PC-3 (cell line): ENCODE data around the gene ULBP1. TPM values are rescaled to one million over a fixed set of nuclear protein-coding genes. Genes with fewer than 3 reads are reported as not detected.

Experiments used
- ATAC-seq: fragments of 200-7000 bp; cut with Tn5 transposase; 2 replicates; pipeline ENCODE4 v1.9.1; 2020; ENCODE audit warnings: mild to moderate bottlenecking, moderate library complexity
- BruUV-seq: library from RNA; stranded (reverse); fragments of 400-500 nt; replicated peaks from 2 replicates; lab custom pipeline; 2021; lab: Mats Ljungman, UMichigan
- CTCF ChIA-PET: fragments of 300-600 bp; sonication (Branson Sonifier 250); formaldehyde crosslinking; loops from one replicate; lab custom pipeline; 2022; ENCODE audit warnings: antibody characterized with exemption; lab: Charles Lee
- POLR2A ChIA-PET: fragments of 300-600 bp; sonication (Branson Sonifier 250); formaldehyde crosslinking; loops from one replicate; lab custom pipeline; 2022; ENCODE audit warnings: antibody characterized with exemption; ENCODE audit not compliant: unreplicated experiment; lab: Charles Lee
- DNase-seq: peaks from one replicate; pipeline ENCODE4 v3.0.0-alpha.2; 2015
- H2AFZ ChIP-seq: fragments of 300-600 bp; sonication (generic); 2 replicates; pipeline ENCODE4 v1.6.0; 2016; ENCODE audit warnings: antibody characterized with exemption, low read length
- H3F3A ChIP-seq: fragments of 300-600 bp; sonication (generic); one replicate; pipeline ENCODE4 v1.6.0; 2017; ENCODE audit warnings: antibody characterized with exemption, low read length, control low read depth, mild to moderate bottlenecking; ENCODE audit not compliant: unreplicated experiment
- H3K27ac ChIP-seq: fragments of 300-600 bp; sonication (generic); 2 replicates; pipeline ENCODE4 v1.5.1; 2016; ENCODE audit warnings: mild to moderate bottlenecking, low read length
- H3K27me3 ChIP-seq: fragments of 300-600 bp; sonication (generic); 2 replicates; pipeline ENCODE4 v1.6.1; 2016; ENCODE audit warnings: low read length, mixed read lengths
- H3K36me3 ChIP-seq: fragments of 300-600 bp; sonication (generic); 2 replicates; pipeline ENCODE4 v1.6.1; 2016; ENCODE audit warnings: low read depth, mixed run types, low read length, mixed read lengths
- H3K4me1 ChIP-seq: fragments of 300-600 bp; sonication (generic); 2 replicates; pipeline ENCODE4 v1.5.1; 2016; ENCODE audit warnings: low read length; ENCODE audit not compliant: insufficient read depth
- H3K4me2 ChIP-seq: fragments of 300-600 bp; sonication (generic); 2 replicates; pipeline ENCODE4 v1.6.0; 2016; ENCODE audit warnings: low read length
- H3K4me3 ChIP-seq: fragments of 300-600 bp; sonication (generic); 2 replicates; pipeline ENCODE4 v1.5.1; 2016; ENCODE audit warnings: mild to moderate bottlenecking, low read length, mixed read lengths
- H3K79me2 ChIP-seq: fragments of 300-600 bp; sonication (generic); 2 replicates; pipeline ENCODE4 v1.6.1; 2017; ENCODE audit warnings: low read length, mixed read lengths
- H3K9ac ChIP-seq: fragments of 300-600 bp; sonication (generic); 2 replicates; pipeline ENCODE4 v1.6.0; 2016; ENCODE audit warnings: mild to moderate bottlenecking, low read length
- H3K9me2 ChIP-seq: fragments of 300-600 bp; sonication (generic); replicated peaks from 2 replicates; pipeline ENCODE4 v1.6.1; 2016; ENCODE audit warnings: mixed run types, low read length, mixed read lengths
- H3K9me3 ChIP-seq: fragments of 300-600 bp; sonication (generic); 2 replicates; pipeline ENCODE4 v1.6.1; 2016; ENCODE audit warnings: low read length, mixed read lengths
- H4K20me1 ChIP-seq: fragments of 300-600 bp; sonication (generic); 2 replicates; pipeline ENCODE4 v1.6.1; 2016; ENCODE audit warnings: low read length, mixed read lengths
- EZH2 ChIP-seq: fragments of 300-600 bp; sonication (generic); IDR thresholded peaks from one replicate; pipeline ENCODE4 v1.6.1; 2017; ENCODE audit warnings: antibody characterized with exemption, mild to moderate bottlenecking, low read length; ENCODE audit not compliant: unreplicated experiment
- EZH2phosphoT487 ChIP-seq: fragments of 300-600 bp; sonication (generic); IDR thresholded peaks from 2 replicates; pipeline ENCODE4 v1.6.1; 2018; ENCODE audit warnings: mild to moderate bottlenecking, antibody characterized with exemption, low read length, borderline replicate concordance
- intact Hi-C: fragments of 100-400 bp; cut with micrococcal nuclease; formaldehyde crosslinking; loops from 2 replicates; pipeline ENCODE4 v1.9.0; 2023
- total RNA-seq: library from RNA; depleted of rRNA; stranded (reverse); fragments of >200 nt; gene quantifications from 2 replicates; pipeline ENCODE4 v1.2.3, GENCODE V29; 2014
- TF ChIP-seq, protein P1 (sequence below): fragments of 300-600 bp; sonication (generic); conservative IDR thresholded peaks from 2 replicates; pipeline ENCODE4 v1.5.1; 2017; ENCODE audit warnings: antibody characterized with exemption, low read depth, mild to moderate bottlenecking, low read length

ULBP1 gene
- total RNA-seq, 1 experiment from 2014 or later, result 0.87 TPM

DNA sequence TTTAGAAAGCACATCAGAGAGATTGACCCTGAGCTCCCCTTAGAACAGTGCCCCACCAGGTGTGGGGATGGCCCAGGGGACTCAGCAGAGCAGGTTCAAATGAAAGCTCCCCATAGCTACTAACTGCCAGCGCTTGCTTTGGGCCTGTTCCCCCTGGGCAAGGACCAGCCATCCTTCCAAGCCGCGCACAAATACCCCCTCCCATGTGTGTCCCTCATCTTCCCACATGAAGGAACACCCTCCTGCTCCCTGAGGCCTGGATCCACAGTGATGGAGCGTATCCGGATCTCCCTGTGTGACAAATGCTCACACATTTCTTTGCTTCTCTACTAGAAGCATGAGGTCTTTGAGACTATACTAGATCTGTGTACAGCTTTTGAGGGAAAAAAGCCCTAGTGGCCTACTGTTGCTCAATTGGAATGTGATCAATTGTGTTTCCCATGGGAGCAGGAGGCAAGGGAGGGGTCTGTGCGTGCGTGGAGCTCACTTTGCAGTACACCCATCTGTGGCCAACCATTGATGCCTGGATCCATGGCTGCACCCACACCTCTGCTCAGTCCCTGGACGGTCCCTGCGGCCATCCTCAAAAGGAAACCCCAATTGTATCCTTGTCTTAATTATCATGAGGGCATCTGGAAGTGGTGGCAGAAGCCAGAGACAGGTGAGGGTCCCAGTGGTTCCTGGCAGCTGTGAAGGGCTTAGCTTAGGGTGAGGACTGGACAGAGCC lies 39.4 kb upstream of the ULBP1 start:
- Histone ChIP-seq H4K20me1 (no peaks in the 10 kb centered on the region), H2AFZ (no peak overlapping the region), H3K27me3 (no peaks in the 10 kb centered on the region), H3K4me1 (peaks cover 8% of the 10 kb centered on the region; the same call in 1 of the 2 replicates), H3K4me2 (no peak overlapping the region), H3K79me2 (no peaks in the 10 kb centered on the region), H3K4me3 (no peak overlapping the region), H3K9me2 (no peaks in the 10 kb centered on the region), H3K9ac (no peak overlapping the region), H3F3A (no peaks in the 10 kb centered on the region), H3K36me3 (no peaks in the 10 kb centered on the region; the same call in 1 of the 2 replicates), H3K27ac (no peak overlapping the region), H3K9me3 (no peaks in the 10 kb centered on the region)
- TF ChIP-seq EZH2phosphoT487, result no peak
- TF ChIP-seq, protein P1, sequence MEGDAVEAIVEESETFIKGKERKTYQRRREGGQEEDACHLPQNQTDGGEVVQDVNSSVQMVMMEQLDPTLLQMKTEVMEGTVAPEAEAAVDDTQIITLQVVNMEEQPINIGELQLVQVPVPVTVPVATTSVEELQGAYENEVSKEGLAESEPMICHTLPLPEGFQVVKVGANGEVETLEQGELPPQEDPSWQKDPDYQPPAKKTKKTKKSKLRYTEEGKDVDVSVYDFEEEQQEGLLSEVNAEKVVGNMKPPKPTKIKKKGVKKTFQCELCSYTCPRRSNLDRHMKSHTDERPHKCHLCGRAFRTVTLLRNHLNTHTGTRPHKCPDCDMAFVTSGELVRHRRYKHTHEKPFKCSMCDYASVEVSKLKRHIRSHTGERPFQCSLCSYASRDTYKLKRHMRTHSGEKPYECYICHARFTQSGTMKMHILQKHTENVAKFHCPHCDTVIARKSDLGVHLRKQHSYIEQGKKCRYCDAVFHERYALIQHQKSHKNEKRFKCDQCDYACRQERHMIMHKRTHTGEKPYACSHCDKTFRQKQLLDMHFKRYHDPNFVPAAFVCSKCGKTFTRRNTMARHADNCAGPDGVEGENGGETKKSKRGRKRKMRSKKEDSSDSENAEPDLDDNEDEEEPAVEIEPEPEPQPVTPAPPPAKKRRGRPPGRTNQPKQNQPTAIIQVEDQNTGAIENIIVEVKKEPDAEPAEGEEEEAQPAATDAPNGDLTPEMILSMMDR, result no peak
- TF ChIP-seq EZH2, result no peak
- ATAC-seq (no peak), DNase-seq (no peak)
- ChIA-PET CTCF (no interaction called here), POLR2A (no interaction called here)
- intact Hi-C loops, result loop anchor here (10.0 kb wide), 1 partner anchor 380 kb away; the partner anchor contains the start of gene PPIL4
- BruUV-seq, result no TSS peak

DNA sequence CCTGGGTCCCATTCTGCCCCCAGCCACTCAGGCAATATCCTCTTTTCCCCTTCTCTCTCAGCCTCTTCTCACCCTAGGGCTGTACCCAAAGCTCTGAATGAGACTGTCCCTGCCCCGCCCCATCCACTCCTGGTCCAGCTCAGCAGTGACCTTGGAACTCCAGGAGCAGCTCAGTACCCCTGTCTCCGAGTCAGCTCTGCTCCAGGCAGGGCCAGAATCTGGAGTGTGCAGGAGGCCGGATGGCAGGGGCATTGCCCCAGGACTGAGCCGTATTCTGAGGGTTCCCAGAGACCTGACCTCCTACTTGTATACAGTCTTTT lies 38.9 kb upstream of the ULBP1 start:
- ChIA-PET CTCF (no interaction called here), POLR2A (no interaction called here)
- H2AFZ ChIP-seq, result no peak overlapping the region

More for the DNA sequence above, 38.9 kb upstream of the ULBP1 start:
- Histone ChIP-seq H3K4me1 (peaks cover 8% of the 10 kb centered on the region; the same call in 1 of the 2 replicates), H3K9me3 (no peaks in the 10 kb centered on the region), H3K79me2 (no peaks in the 10 kb centered on the region), H3K9me2 (no peaks in the 10 kb centered on the region), H3K27me3 (no peaks in the 10 kb centered on the region), H3K4me3 (no peak overlapping the region), H3F3A (no peaks in the 10 kb centered on the region), H3K9ac (no peak overlapping the region), H4K20me1 (no peaks in the 10 kb centered on the region), H3K36me3 (no peaks in the 10 kb centered on the region; the same call in 1 of the 2 replicates), H3K4me2 (no peak overlapping the region), H3K27ac (no peak overlapping the region)
- ATAC-seq, result no peak
- no peak for DNase-seq
- intact Hi-C loops, result loop anchor here (5.0 to 10.0 kb wide), 2 partner anchors 203 to 380 kb away; partner anchors contain the start of gene PPIL4
- no TSS peak for BruUV-seq
- TF ChIP-seq, protein P1, result no peak
- TF ChIP-seq EZH2, result no peak
- TF ChIP-seq EZH2phosphoT487, result no peak
